HG02943 (cell line): Measurements from ENCODE around the gene HS1BP3.

Source experiments
- ATAC-seq: cut with Tn5 transposase; IDR thresholded peaks from one replicate; pipeline ENCODE4 v1.9.1; 2021; ENCODE audit warnings: mild to moderate bottlenecking, low read depth, moderate library complexity; ENCODE audit not compliant: unreplicated experiment

The HS1BP3 gene

GRCh38 chr2:20620696-20621365, 30.1 kb downstream of the HS1BP3 start:
- no peak for ATAC-seq

GRCh38 chr2:20620271-20620681, 30.6 kb downstream of the HS1BP3 start:
- ATAC-seq = no peak

GRCh38 chr2:20619624-20620024, 31.3 kb downstream of the HS1BP3 start:
- ATAC-seq = no peak

DNA sequence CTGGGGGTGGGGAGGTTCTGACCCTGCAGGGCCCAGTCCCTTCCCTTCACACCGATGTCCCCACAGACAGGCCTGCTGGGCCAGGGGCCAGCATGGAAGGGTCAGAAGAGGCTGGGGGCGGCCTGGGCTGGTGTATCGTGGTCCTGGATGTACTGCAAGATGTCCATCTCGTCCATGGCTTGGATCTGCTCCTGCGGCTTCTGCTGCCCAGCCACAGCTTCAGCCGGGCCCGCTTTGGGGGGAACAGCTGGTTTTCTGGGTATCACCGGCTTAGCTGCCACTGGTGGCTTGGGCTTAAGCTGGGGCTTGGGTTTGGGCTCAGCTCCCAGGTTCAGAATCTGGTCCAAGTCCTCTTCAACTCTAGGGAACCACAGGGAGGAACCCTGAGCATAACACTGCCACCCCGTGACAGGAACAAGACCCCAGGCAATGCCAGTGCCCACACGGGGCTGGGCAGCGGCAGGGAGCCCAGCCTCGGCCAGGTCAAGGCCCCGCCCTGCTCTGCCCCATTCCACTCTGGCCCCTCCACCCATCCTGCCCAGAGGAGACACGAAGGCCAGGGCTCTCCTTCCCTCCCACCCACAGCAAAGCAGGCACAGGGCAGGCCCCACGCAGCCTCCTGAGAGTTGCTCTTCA, 31.9 kb downstream of the HS1BP3 start:
- ATAC-seq = no peak

DNA sequence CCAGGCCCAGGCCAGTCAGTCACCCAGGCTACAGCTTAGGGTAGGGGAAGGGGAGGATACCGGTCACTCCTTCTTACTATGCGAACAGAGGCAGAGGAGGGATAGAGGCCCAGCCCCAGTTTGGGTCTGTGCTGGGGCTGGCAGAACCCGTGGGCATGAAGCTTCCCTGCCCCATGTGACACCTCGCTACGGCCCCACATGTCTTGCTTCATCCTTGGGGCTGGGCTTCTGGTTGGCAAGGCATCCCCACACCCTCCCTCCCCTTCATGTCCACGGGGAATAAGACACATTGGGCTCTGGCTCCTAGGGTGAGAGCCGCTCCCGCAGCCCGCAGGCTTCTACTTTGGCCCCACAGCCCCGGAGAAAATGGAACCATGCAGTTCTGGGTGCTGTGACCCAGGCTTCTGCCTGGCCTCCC, 32.4 kb downstream of the HS1BP3 start:
- ATAC-seq = no peak

DNA sequence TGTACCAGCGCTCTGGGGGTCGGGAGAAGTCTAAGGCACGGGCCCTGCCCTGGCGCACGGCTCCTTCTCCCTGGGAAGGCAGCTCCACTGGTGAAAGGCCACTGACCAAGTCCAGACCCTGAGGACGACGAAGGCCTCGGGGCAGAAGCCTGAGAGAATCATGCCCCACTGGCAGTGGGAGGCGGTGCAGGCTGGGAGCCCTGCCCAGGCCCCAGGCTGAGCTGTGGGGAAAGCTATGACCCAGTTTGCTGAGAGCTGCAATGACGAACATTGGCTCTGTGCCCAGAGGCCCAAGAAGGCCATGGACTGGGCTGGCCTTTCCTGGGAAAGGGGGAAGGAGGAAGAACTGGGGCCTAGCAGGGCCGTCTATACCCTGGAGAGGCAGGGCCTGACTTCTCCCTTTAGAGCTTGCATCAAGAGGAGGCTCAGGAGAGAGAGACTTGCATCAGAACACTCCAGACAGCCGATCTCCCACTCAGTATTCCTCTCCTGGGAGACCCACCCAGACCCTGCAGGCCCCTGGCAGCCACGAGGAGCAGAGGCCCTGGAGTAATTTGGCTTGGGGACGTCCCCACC, 32.9 kb downstream of the HS1BP3 start:
- ATAC-seq = no peak

- ATAC-seq = no peak
These were observed 33.8 kb downstream of the HS1BP3 start for GRCh38 chr2:20617081-20617575.

DNA sequence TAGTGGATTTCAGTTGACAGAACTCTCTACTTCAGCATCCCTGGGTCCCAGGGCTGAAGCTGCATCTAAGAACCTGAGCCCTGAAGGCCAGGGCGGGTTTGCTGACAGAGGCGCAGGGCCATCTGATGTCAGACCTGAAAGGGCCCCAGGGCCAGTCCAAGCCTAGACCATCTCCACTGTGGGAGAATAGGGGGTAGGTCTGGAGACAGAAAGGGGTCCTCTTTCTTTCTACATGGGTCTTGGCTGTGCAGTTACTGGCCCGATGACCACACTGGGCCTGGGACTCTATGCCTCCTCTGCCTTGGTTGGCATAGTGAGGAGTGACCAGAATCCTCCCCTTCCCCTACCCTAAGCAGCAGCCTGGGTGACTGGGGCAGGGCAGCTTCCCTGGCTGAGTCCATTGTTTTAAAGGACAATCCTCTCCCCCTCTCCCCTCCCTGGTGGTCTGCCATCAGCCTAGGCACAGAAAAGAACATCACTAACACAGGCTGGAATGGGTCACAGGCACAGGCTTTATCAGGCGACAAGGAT, 34.5 kb downstream of the HS1BP3 start:
- no peak for ATAC-seq

GRCh38 chr2:20615466-20616241, 35.2 kb downstream of the HS1BP3 start:
- ATAC-seq = no peak

DNA sequence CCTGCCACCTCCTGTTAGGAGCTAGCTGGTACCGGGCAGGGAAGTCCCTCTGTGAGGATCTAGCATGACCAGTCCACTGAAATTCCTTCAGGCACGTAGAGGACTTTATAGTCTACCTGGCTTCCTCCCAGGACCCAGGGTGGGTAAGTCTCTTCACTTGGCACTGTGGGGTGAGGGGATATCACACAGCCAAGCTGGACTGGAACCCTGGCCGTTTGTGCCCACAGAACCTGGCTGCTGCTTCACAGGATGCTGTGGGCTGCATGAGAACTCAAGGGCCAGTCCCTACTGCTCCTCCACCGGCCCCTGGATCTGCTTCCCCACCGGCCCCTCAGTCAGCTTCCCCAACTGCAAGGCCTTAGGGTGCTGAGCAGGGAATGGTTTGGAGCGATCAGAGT, 35.8 kb downstream of the HS1BP3 start:
- no peak for ATAC-seq

GRCh38 chr2:20614201-20615067, 36.5 kb downstream of the HS1BP3 start:
- no peak for ATAC-seq

- ATAC-seq = no peak
These were observed 37.7 kb downstream of the HS1BP3 start for GRCh38 chr2:20612925-20613916.

- no peak for ATAC-seq
These were observed 39.0 kb downstream of the HS1BP3 start for GRCh38 chr2:20611844-20612356.

DNA sequence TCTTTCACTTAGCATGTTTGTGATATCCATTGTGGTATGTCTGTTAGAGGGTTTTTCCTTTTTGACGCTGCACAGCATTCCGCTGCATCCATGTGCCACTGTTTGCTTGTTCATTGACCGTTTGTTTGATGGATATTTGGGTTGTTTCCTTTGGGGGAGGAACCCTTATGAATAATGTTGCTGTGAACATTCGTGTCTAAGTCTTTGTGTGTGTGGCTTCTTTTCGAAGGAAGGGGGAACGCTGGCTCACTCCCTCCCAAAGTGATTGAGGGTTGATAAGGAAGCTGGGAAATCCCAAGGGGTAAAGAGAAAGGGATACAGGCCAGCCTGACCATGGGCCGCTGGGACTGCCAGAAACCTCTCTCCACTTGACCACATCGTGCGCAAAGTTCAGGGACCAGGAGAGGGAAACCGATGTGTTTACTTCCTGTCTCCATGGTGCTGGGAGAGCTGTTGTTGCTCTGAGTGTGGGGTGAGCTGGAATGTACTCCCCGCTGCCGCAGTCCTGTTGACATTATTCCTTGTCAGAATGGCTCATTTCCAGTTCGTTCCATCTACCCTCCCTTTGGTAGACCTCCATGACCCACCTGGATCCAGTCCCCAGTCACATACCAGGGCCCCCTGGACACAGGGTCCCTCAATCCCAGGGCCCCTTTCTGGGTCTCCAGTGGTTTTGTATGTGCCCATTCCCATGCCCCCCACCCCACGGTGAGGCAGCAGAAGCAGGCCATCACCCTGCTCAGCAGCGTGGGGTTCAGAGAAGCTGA, 39.6 kb downstream of the HS1BP3 start:
- no peak for ATAC-seq

DNA sequence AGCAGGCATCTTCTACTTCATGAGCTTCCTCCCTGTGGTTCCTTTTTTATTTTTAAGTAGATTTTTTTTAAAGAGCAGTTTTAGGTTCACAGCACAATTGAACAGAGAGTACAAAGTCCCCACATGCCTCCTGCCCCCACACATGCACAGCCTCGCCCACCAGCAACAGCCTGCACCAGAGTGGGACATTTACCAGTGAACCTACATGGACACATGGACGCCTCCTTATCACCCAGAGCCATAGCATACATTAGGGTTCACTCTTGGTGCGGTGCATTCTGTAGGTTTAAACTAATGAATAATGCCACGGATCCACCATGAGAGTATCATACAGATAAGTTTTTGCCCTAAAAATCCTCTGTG, 40.9 kb downstream of the HS1BP3 start:
- no peak for ATAC-seq

GRCh38 chr2:20609349-20609994, 41.4 kb downstream of the HS1BP3 start:
- no peak for ATAC-seq

DNA sequence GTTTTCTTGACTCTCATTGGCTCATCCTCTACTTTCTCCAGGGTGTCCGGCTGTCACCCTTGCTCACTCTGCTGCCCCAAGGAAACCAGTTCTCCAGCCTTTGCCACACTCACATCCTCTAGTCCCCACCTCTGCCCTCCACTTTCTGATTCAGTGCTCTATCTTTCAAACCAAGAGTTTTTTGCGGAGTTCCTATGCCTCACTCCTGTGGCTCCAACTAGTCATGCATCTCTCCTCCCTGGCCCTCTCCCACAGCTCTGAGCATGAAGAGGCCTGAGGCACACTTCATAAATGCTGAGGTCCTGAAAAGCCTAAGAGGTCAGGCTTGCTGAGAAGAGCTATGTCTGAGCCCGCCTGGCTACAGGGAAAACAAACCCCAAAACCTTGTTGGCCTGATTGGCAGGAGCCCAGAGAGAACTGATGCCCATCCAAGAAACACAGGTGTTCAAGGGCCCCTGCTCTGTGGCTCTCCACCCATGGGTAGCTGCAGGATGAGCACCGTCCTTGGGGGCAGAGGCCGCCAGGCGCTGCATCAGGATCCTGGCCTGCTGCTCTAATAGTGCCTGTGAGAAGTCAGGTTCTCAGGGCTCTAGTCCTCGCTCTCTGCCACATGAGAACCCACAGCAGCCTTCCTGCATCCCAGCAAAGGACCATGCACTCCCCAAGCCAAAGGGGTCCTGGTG, 42.1 kb downstream of the HS1BP3 start:
- no peak for ATAC-seq
